Stimulated activated CD8-positive, alpha-beta memory T cell treated with anti-CD3 and anti-CD28 coated beads, Interleukin-12 subunit alpha, Interleukin-12 subunit beta, amount 100 ng/mL, for 1 hour (primary cell): ENCODE measurements around the gene XNDC1N.
"Not testable (repeated sequence)": the region's sequence is repeated elsewhere in the genome, so short reads cannot be mapped to it uniquely, and the experiment has no call there.

Experiments used
- DNase-seq: peaks from one replicate; pipeline ENCODE4 v3.0.0-alpha.2; 2020; ENCODE audit warnings: low read depth

The XNDC1N gene

GRCh38 chr11:71931245-71931602 lies 2.8 kb upstream of the XNDC1N start:
- no peak for DNase-seq

GRCh38 chr11:71930556-71931244 lies 2.3 kb upstream of the XNDC1N start:
- no peak for DNase-seq

GRCh38 chr11:71929491-71929890 lies 1.1 kb upstream of the XNDC1N start:
- DNase-seq = no peak

GRCh38 chr11:71928737-71929443 lies 496 bp upstream of the XNDC1N start, which contains the start of gene RNF121:
TSS of gene RNF121 (plus strand) at chr11:71929046. CDS start at chr11:71929062, 16 bp downstream.
- DNase-seq = peak; percentile 96

- no peak for DNase-seq
Measured at GRCh38 chr11:71917646-71918140, 10.7 kb downstream of the XNDC1N start.

- DNase-seq = no peak
Measured at GRCh38 chr11:71914617-71915189, 13.7 kb downstream of the XNDC1N start.

- DNase-seq = no peak
Measured at GRCh38 chr11:71913756-71914526, 14.5 kb downstream of the XNDC1N start.

- DNase-seq = not testable (repeated sequence)
Measured at GRCh38 chr11:71911986-71912340, 16.4 kb downstream of the XNDC1N start.

GRCh38 chr11:71911321-71911985 lies 16.9 kb downstream of the XNDC1N start:
- peak; percentile 14 for DNase-seq

GRCh38 chr11:71910775-71911174 lies 17.6 kb downstream of the XNDC1N start:
- DNase-seq = not testable (repeated sequence)

- no peak for DNase-seq
Measured at GRCh38 chr11:71908218-71908617, 20.2 kb downstream of the XNDC1N start.

GRCh38 chr11:71901137-71901536 lies 27.3 kb downstream of the XNDC1N start:
- DNase-seq = not testable (repeated sequence)

GRCh38 chr11:71895961-71896360 lies 32.4 kb downstream of the XNDC1N start:
- DNase-seq = no peak

- DNase-seq = not testable (repeated sequence)
Measured at GRCh38 chr11:71889181-71889872, 39.1 kb downstream of the XNDC1N start.

GRCh38 chr11:71888335-71889010 lies 39.9 kb downstream of the XNDC1N start:
- DNase-seq = not testable (repeated sequence)

GRCh38 chr11:71885806-71886205 lies 42.6 kb downstream of the XNDC1N start:
- DNase-seq = not testable (repeated sequence)
